ENCODE results near the gene PELI1.
"Not testable (repeated sequence)": the region's sequence is repeated elsewhere in the genome, so short reads cannot be mapped to it uniquely, and the experiment has no call there.

The PELI1 gene

GRCh38 chr2:64079688-64080087, 64.5 kb downstream of the PELI1 start:
- DNase-seq, result not testable (repeated sequence)

GRCh38 chr2:64076828-64077227, 67.4 kb downstream of the PELI1 start:
- not testable (repeated sequence) for DNase-seq

GRCh38 chr2:64074616-64075015, 69.6 kb downstream of the PELI1 start:
- not testable (repeated sequence) for DNase-seq

- DNase-seq, result no peak
These were observed 76.9 kb downstream of the PELI1 start for GRCh38 chr2:64067326-64067725.

GRCh38 chr2:64065516-64065915, 78.7 kb downstream of the PELI1 start:
- DNase-seq, result no peak

- DNase-seq, result no peak
These were observed 80.3 kb downstream of the PELI1 start for GRCh38 chr2:64063924-64064331.

GRCh38 chr2:64063454-64063853, 80.8 kb downstream of the PELI1 start:
- DNase-seq, result no peak

- DNase-seq, result no peak
These were observed 81.4 kb downstream of the PELI1 start for GRCh38 chr2:64062840-64063239.

GRCh38 chr2:64059270-64059669, 85.0 kb downstream of the PELI1 start:
- no peak for DNase-seq

GRCh38 chr2:64056021-64056420, 88.2 kb downstream of the PELI1 start:
- no peak for DNase-seq

GRCh38 chr2:64054161-64054915, 89.9 kb downstream of the PELI1 start:
- DNase-seq, result no peak

GRCh38 chr2:64052463-64053241, 91.6 kb downstream of the PELI1 start:
- no peak for DNase-seq

- DNase-seq, result peak; percentile 38
These were observed 94.5 kb downstream of the PELI1 start for GRCh38 chr2:64049633-64050220.

- no peak for DNase-seq
These were observed 98.3 kb downstream of the PELI1 start for GRCh38 chr2:64045938-64046337.

Measured in GF-D8 (cell line).